ENCODE measurements around the gene SNTB2.

Gene SNTB2

GRCh38 chr16:69160192-69160591, 26.8 kb upstream of the SNTB2 start:
- H3K27me3 ChIP-seq, result no peaks in the 10 kb centered on the region
- no peak overlapping the region for H3K9ac ChIP-seq
- H4K20me1 ChIP-seq, result no peaks in the 10 kb centered on the region; the same call in 1 of the 2 replicates
- H3K27ac ChIP-seq, result no peak overlapping the region
- H3K9me3 ChIP-seq, result no peaks in the 10 kb centered on the region
- H3K36me3 ChIP-seq, result peaks cover 99% of the 10 kb centered on the region
- H3K4me2 ChIP-seq, result no peak overlapping the region
- H3K4me1 ChIP-seq, result no peaks in the 10 kb centered on the region
- H3K4me3 ChIP-seq, result no peak overlapping the region
- TF ChIP-seq Cebpa-rat (IDR thresholded peaks at IDR 0.05), result no peak

GRCh38 chr16:69165584-69165983, 21.4 kb upstream of the SNTB2 start:
- no peak for TF ChIP-seq Cebpa-rat (IDR thresholded peaks at IDR 0.05)
- H3K4me2 ChIP-seq, result no peak overlapping the region
- peaks cover 98% of the 10 kb centered on the region for H3K36me3 ChIP-seq
- no peak overlapping the region for H3K4me3 ChIP-seq
- no peaks in the 10 kb centered on the region for H3K27me3 ChIP-seq
- H3K4me1 ChIP-seq, result no peaks in the 10 kb centered on the region
- no peak overlapping the region for H3K27ac ChIP-seq
- H3K9me3 ChIP-seq, result no peaks in the 10 kb centered on the region
- peaks cover 12% of the 10 kb centered on the region for H4K20me1 ChIP-seq
- H3K9ac ChIP-seq, result no peak overlapping the region

GRCh38 chr16:69166221-69166833, 20.6 kb upstream of the SNTB2 start:
- Histone ChIP-seq H4K20me1 (peaks cover 12% of the 10 kb centered on the region), H3K4me2 (no peak overlapping the region), H3K4me1 (peaks cover 6% of the 10 kb centered on the region), H3K9me3 (no peaks in the 10 kb centered on the region), H3K27me3 (no peaks in the 10 kb centered on the region), H3K4me3 (no peak overlapping the region), H3K36me3 (peaks cover 94% of the 10 kb centered on the region), H3K27ac (no peak overlapping the region), H3K9ac (no peak overlapping the region)
- TF ChIP-seq Cebpa-rat (IDR thresholded peaks at IDR 0.05), result no peak

GRCh38 chr16:69166946-69167930, 19.7 kb upstream of the SNTB2 start:
- H3K9me3 ChIP-seq, result no peaks in the 10 kb centered on the region
- peaks cover 7% of the 10 kb centered on the region for H3K4me1 ChIP-seq
- H3K27me3 ChIP-seq, result no peaks in the 10 kb centered on the region
- H3K4me3 ChIP-seq, result no peak overlapping the region
- no peak overlapping the region for H3K9ac ChIP-seq
- no peak overlapping the region for H3K27ac ChIP-seq
- H3K4me2 ChIP-seq, result no peak overlapping the region
- no peak for TF ChIP-seq Cebpa-rat (IDR thresholded peaks at IDR 0.05)
- peaks cover 87% of the 10 kb centered on the region for H3K36me3 ChIP-seq
- peaks cover 12% of the 10 kb centered on the region for H4K20me1 ChIP-seq

- Histone ChIP-seq H3K4me2 (no peak overlapping the region), H4K20me1 (peaks cover 12% of the 10 kb centered on the region), H3K4me1 (peaks cover 7% of the 10 kb centered on the region), H3K4me3 (no peak overlapping the region), H3K27me3 (no peaks in the 10 kb centered on the region), H3K9ac (no peak overlapping the region), H3K27ac (no peak overlapping the region), H3K36me3 (peaks cover 76% of the 10 kb centered on the region), H3K9me3 (no peaks in the 10 kb centered on the region)
- no peak for TF ChIP-seq Cebpa-rat (IDR thresholded peaks at IDR 0.05)
Observed at GRCh38 chr16:69169051-69169450, 17.9 kb upstream of the SNTB2 start.

GRCh38 chr16:69169607-69170352, 17.2 kb upstream of the SNTB2 start:
- H3K27ac ChIP-seq, result no peak overlapping the region
- H3K4me3 ChIP-seq, result no peak overlapping the region
- H3K9ac ChIP-seq, result no peak overlapping the region
- peaks cover 12% of the 10 kb centered on the region for H4K20me1 ChIP-seq
- no peaks in the 10 kb centered on the region for H3K27me3 ChIP-seq
- H3K4me1 ChIP-seq, result peaks cover 7% of the 10 kb centered on the region
- no peak for TF ChIP-seq Cebpa-rat (IDR thresholded peaks at IDR 0.05)
- no peaks in the 10 kb centered on the region for H3K9me3 ChIP-seq
- H3K4me2 ChIP-seq, result no peak overlapping the region
- H3K36me3 ChIP-seq, result peaks cover 75% of the 10 kb centered on the region

- Histone ChIP-seq H3K27me3 (no peaks in the 10 kb centered on the region), H3K4me2 (no peak overlapping the region), H3K4me1 (peaks cover 7% of the 10 kb centered on the region), H3K4me3 (no peak overlapping the region), H3K9ac (no peak overlapping the region), H4K20me1 (peaks cover 4% of the 10 kb centered on the region), H3K9me3 (no peaks in the 10 kb centered on the region), H3K27ac (no peak overlapping the region), H3K36me3 (peaks cover 67% of the 10 kb centered on the region)
- TF ChIP-seq Cebpa-rat (IDR thresholded peaks at IDR 0.05), result no peak
Observed at GRCh38 chr16:69171325-69172084, 15.5 kb upstream of the SNTB2 start.

GRCh38 chr16:69176033-69176800, 10.7 kb upstream of the SNTB2 start:
- Histone ChIP-seq H3K9me3 (no peaks in the 10 kb centered on the region), H3K4me1 (peaks cover 17% of the 10 kb centered on the region), H4K20me1 (peaks cover 6% of the 10 kb centered on the region; the same call in 1 of the 2 replicates), H3K27me3 (no peaks in the 10 kb centered on the region), H3K9ac (no peak overlapping the region), H3K27ac (no peak overlapping the region), H3K36me3 (peaks cover 23% of the 10 kb centered on the region), H3K4me2 (no peak overlapping the region), H3K4me3 (no peak overlapping the region)
- TF ChIP-seq Cebpa-rat (IDR thresholded peaks at IDR 0.05), result no peak
